Smooth muscle cell (in vitro differentiated cells): Measurements from ENCODE around the gene GRM5. TPM values are rescaled to one million over a fixed set of nuclear protein-coding genes. Genes with fewer than 3 reads are reported as not detected.
"Not testable (repeated sequence)": the region's sequence is repeated elsewhere in the genome, so short reads cannot be mapped to it uniquely, and the experiment has no call there.

Experiments used
- DNase-seq: peaks from one replicate; lab custom pipeline; 2025; ENCODE audit not compliant: unreplicated experiment; lab: John Stamatoyannopoulos, UW
- H2AFZ ChIP-seq: fragments of 200-600 bp; sonication (generic); 2 replicates; pipeline ENCODE4 v1.6.0; 2016; ENCODE audit warnings: antibody characterized with exemption, low read depth, mild to moderate bottlenecking
- H3F3A ChIP-seq: fragments of 200-600 bp; sonication (generic); 2 replicates; pipeline ENCODE4 v1.6.0; 2017; ENCODE audit warnings: antibody characterized with exemption, low read depth
- H3K27ac ChIP-seq: fragments of 200-600 bp; sonication (generic); 2 replicates; pipeline ENCODE4 v1.5.1; 2016; ENCODE audit warnings: low read depth, mild to moderate bottlenecking
- H3K27me3 ChIP-seq: fragments of 200-600 bp; sonication (generic); 2 replicates; pipeline ENCODE4 v1.6.1; 2016; ENCODE audit warnings: low read depth, mild to moderate bottlenecking
- H3K36me3 ChIP-seq: fragments of 200-600 bp; sonication (generic); 2 replicates; pipeline ENCODE4 v1.5.1; 2016; ENCODE audit warnings: low read depth
- H3K4me1 ChIP-seq: fragments of 200-600 bp; sonication (generic); 2 replicates; pipeline ENCODE4 v1.5.1; 2016; ENCODE audit warnings: low read depth
- H3K4me2 ChIP-seq: fragments of 200-600 bp; sonication (generic); 2 replicates; pipeline ENCODE4 v1.6.0; 2016; ENCODE audit warnings: mild to moderate bottlenecking
- H3K4me3 ChIP-seq: fragments of 200-600 bp; sonication (generic); 2 replicates; pipeline ENCODE4 v1.5.1; 2016; ENCODE audit warnings: mild to moderate bottlenecking
- H3K79me2 ChIP-seq: fragments of 200-600 bp; sonication (generic); 2 replicates; pipeline ENCODE4 v1.6.0; 2016; ENCODE audit warnings: low read depth, mild to moderate bottlenecking
- H3K9ac ChIP-seq: fragments of 200-600 bp; sonication (generic); 2 replicates; pipeline ENCODE4 v1.6.0; 2016; ENCODE audit warnings: low read depth
- H3K9me3 ChIP-seq: fragments of 200-600 bp; sonication (generic); replicated peaks from 2 replicates; pipeline ENCODE4 v1.5.1; 2016; ENCODE audit warnings: low read depth
- H4K20me1 ChIP-seq: fragments of 200-600 bp; sonication (generic); 2 replicates; pipeline ENCODE4 v1.6.0; 2016; ENCODE audit warnings: low read depth
- WGBS: methylation state at CpG from one replicate; pipeline ENCODE4 v1.1.7; 2016; ENCODE audit warnings: low lambda C conversion rate; 5-methylcytosine and 5-hydroxymethylcytosine counted together
- polyA plus RNA-seq: library from polyadenylated mRNA; unstranded; fragments of >200 nt; fragmentation: Nextera tagmentation; extraction: Ambion mirVana; gene quantifications from 2 replicates; pipeline ENCODE4 v1.2.1, GENCODE V29; 2016
- total RNA-seq: library from RNA; depleted of rRNA; stranded (reverse); fragments of >200 nt; gene quantifications from 2 replicates; pipeline ENCODE4 v1.2.3, GENCODE V29; 2014
- TF ChIP-seq, protein P1 (sequence below): fragments of 200-600 bp; sonication (generic); IDR thresholded peaks from 2 replicates; pipeline ENCODE4 v1.5.1; 2017; ENCODE audit warnings: borderline replicate concordance, mild to moderate bottlenecking, antibody characterized with exemption; ENCODE audit not compliant: insufficient read depth, poor library complexity, severe bottlenecking

Gene GRM5
- total and polyA plus RNA-seq, 2 experiments from 2014 or later, result not detected

GRCh38 chr11:88861618-88862017 is 204.2 kb downstream of the GRM5 start:
- Histone ChIP-seq H3K4me2 (no peak overlapping the region), H3F3A (no peaks in the 10 kb centered on the region), H3K79me2 (no peaks in the 10 kb centered on the region), H3K27ac (no peak overlapping the region), H2AFZ (no peak overlapping the region), H3K36me3 (no peaks in the 10 kb centered on the region), H3K4me3 (no peak overlapping the region), H3K9ac (no peak overlapping the region), H3K9me3 (no peaks in the 10 kb centered on the region), H3K4me1 (no peaks in the 10 kb centered on the region), H3K27me3 (no peaks in the 10 kb centered on the region), H4K20me1 (no peaks in the 10 kb centered on the region)
- TF ChIP-seq, protein P1, sequence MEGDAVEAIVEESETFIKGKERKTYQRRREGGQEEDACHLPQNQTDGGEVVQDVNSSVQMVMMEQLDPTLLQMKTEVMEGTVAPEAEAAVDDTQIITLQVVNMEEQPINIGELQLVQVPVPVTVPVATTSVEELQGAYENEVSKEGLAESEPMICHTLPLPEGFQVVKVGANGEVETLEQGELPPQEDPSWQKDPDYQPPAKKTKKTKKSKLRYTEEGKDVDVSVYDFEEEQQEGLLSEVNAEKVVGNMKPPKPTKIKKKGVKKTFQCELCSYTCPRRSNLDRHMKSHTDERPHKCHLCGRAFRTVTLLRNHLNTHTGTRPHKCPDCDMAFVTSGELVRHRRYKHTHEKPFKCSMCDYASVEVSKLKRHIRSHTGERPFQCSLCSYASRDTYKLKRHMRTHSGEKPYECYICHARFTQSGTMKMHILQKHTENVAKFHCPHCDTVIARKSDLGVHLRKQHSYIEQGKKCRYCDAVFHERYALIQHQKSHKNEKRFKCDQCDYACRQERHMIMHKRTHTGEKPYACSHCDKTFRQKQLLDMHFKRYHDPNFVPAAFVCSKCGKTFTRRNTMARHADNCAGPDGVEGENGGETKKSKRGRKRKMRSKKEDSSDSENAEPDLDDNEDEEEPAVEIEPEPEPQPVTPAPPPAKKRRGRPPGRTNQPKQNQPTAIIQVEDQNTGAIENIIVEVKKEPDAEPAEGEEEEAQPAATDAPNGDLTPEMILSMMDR, result no peak
- DNase-seq, result no peak

DNA sequence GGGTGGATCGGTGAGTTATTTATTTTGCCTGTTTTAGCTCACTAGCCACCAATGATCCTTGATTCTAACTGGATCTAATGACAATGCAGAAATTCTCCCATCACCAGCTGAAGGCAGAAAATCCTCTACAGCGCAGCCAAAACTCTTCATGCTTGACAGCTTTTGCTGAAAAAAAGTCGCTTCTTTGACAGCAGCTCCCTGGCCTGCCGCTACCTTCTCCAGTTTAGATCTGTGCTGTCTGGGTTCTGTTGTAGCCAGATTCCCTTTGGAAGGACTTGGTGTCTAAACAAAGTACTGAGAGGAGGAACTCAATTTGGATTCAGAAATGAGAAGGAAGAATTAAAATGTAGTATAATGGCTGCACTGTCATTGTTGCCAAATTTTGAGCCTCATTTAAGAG is 205.4 kb downstream of the GRM5 start:
- H4K20me1 ChIP-seq, H3F3A ChIP-seq, H3K27ac ChIP-seq, H3K27me3 ChIP-seq, H2AFZ ChIP-seq, H3K9me3 ChIP-seq, DNase-seq, H3K36me3 ChIP-seq, H3K79me2 ChIP-seq, H3K4me3 ChIP-seq, H3K9ac ChIP-seq, H3K4me1 ChIP-seq, H3K4me2 ChIP-seq: not testable (repeated sequence)
- 92% methylated on average over 4 of the region's 4 CpGs for WGBS

- H3F3A ChIP-seq, H3K27me3 ChIP-seq, H3K4me3 ChIP-seq, H3K9me3 ChIP-seq, H3K36me3 ChIP-seq, DNase-seq, H3K79me2 ChIP-seq, H2AFZ ChIP-seq, H3K27ac ChIP-seq, H4K20me1 ChIP-seq, H3K4me1 ChIP-seq, H3K4me2 ChIP-seq, H3K9ac ChIP-seq: not testable (repeated sequence)
- WGBS, result 91% methylated on average over 2 of the region's 2 CpGs
Measured at GRCh38 chr11:88853963-88854362, 211.8 kb downstream of the GRM5 start.

DNA sequence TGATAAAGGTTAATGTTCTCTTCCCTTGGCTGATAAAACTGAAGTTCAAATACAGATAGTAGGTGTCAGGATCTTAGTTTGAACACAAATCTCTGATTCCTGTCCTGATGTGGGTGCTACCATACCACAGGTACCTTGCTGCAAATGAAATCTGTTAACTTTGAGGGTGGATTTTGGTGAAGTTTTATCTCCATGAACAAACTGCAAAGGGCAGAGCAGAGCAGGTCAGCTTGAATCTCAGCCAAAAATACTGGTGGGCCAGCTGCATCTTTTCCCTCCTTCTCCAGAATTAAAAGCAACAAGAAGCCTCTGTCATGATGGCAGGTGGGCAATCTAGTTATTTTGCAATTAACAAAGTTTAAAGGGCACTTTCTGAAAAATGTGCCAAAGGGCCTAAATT is 214.2 kb downstream of the GRM5 start:
- not testable (repeated sequence) for H2AFZ ChIP-seq, H3K27ac ChIP-seq, H3F3A ChIP-seq, H3K27me3 ChIP-seq, DNase-seq, H3K79me2 ChIP-seq, H3K4me1 ChIP-seq, H3K4me2 ChIP-seq, H3K9ac ChIP-seq, H4K20me1 ChIP-seq, H3K9me3 ChIP-seq, H3K4me3 ChIP-seq, H3K36me3 ChIP-seq

GRCh38 chr11:88849773-88850172 is 216.0 kb downstream of the GRM5 start:
- H3F3A ChIP-seq, H3K4me3 ChIP-seq, H3K4me1 ChIP-seq, H3K27me3 ChIP-seq, H3K4me2 ChIP-seq, H3K79me2 ChIP-seq, H4K20me1 ChIP-seq, DNase-seq, H3K27ac ChIP-seq, H2AFZ ChIP-seq, H3K9me3 ChIP-seq, H3K9ac ChIP-seq, H3K36me3 ChIP-seq: not testable (repeated sequence)
- WGBS, result 84% methylated on average over 4 of the region's 6 CpGs

GRCh38 chr11:88849368-88849767 is 216.4 kb downstream of the GRM5 start:
- Histone ChIP-seq H3K79me2 (no peaks in the 10 kb centered on the region), H3F3A (no peaks in the 10 kb centered on the region), H3K9ac (no peak overlapping the region), H3K36me3 (no peaks in the 10 kb centered on the region), H3K4me3 (no peak overlapping the region), H3K27ac (no peak overlapping the region), H3K9me3 (no peaks in the 10 kb centered on the region), H3K27me3 (no peaks in the 10 kb centered on the region), H2AFZ (no peak overlapping the region), H3K4me2 (no peak overlapping the region), H3K4me1 (no peaks in the 10 kb centered on the region), H4K20me1 (no peaks in the 10 kb centered on the region)
- TF ChIP-seq, protein P1, result no peak
- WGBS, result 96% methylated on average over 1 of the region's 1 CpG
- no peak for DNase-seq

DNA sequence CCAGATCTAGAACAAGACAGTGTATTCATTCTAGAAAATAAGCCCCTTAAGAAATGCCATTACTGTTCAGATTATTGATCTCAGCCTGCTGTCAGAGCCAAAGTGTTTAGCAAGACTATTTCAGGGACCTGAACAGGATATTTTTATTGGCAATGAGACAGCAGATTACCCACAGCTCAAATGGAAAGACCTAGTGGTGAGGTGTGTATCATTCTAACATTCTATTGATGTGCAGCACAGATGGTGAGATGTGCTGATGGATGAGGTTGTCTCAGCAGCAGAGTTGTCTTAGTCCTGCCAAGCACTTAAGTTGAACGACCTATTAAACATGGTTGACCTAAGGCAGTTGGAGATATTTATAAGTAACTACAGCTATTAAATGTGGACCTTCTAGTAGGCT is 219.5 kb downstream of the GRM5 start:
- H3K4me3 ChIP-seq, H4K20me1 ChIP-seq, H3K27me3 ChIP-seq, H3K79me2 ChIP-seq, H3K27ac ChIP-seq, H2AFZ ChIP-seq, H3K4me2 ChIP-seq, H3F3A ChIP-seq, DNase-seq, H3K9me3 ChIP-seq, H3K4me1 ChIP-seq, H3K9ac ChIP-seq, H3K36me3 ChIP-seq: not testable (repeated sequence)
- WGBS, result 45% methylated on average over 1 of the region's 1 CpG
